Ascending aorta (tissue), 2 donors: Measurements from ENCODE around the gene MS4A4E. TPM values are rescaled to one million over a fixed set of nuclear protein-coding genes. Genes with fewer than 3 reads are reported as not detected.

ENCODE experiments used
- DNase-seq, 2 donors: peaks; one replicate each; pipeline ENCODE4 v3.0.0-alpha.2; 2019; ENCODE audit warnings: low spot score in 2 of 2
- H3K27ac ChIP-seq, 2 donors: fragments of 200-600 bp; sonication (generic); one replicate each; pipeline ENCODE4 v1.5.1; 2016 to 2017; ENCODE audit warnings: mild to moderate bottlenecking in 1 of 2
- H3K27me3 ChIP-seq: fragments of 200-600 bp; sonication (generic); one replicate; pipeline ENCODE4 v1.5.1; 2017
- H3K36me3 ChIP-seq, 2 donors: fragments of 200-600 bp; sonication (generic); one replicate each; pipeline ENCODE4 v1.5.1; 2016
- H3K4me1 ChIP-seq, 2 donors: fragments of 200-600 bp; sonication (generic); one replicate each; pipeline ENCODE4 v1.5.1; 2016 to 2017; ENCODE audit warnings: mild to moderate bottlenecking in 1 of 2
- H3K4me3 ChIP-seq, 2 donors: fragments of 200-600 bp; sonication (generic); one replicate each; pipeline ENCODE4 v1.5.1; 2016 to 2017; ENCODE audit warnings: mild to moderate bottlenecking in 1 of 2
- H3K9me3 ChIP-seq, 2 donors: fragments of 200-600 bp; sonication (generic); one replicate each; pipeline ENCODE4 v1.5.1; 2016
- CTCF ChIP-seq, 3 experiments: fragments of 200-600 bp in 2 of 3; fragments of 450-650 bp in 1 of 3; sonication (generic) in 2 of 3; IDR thresholded peaks; one replicate each; pipeline ENCODE4 v1.5.1; 2016 to 2019; ENCODE audit warnings: antibody characterized with exemption in 3 of 3, mild to moderate bottlenecking in 1 of 3, moderate library complexity in 1 of 3
- intact Hi-C: fragments of 100-400 bp; cut with DNase I; formaldehyde crosslinking; loops from one replicate; pipeline ENCODE4 v1.15.1; 2023
- total RNA-seq: library from RNA; depleted of rRNA; stranded (reverse); fragments of >200 nt; gene quantifications from one replicate; pipeline ENCODE4 v1.1.0, GENCODE V29; 2016

The MS4A4E gene
- total RNA-seq, 1 donor from 2014 or later, result 0.75 TPM

GRCh38 chr11:60164550-60165075 is 78.3 kb downstream of the MS4A4E start:
- Histone ChIP-seq H3K36me3 (no peaks in the 10 kb centered on the region), H3K4me1 (no peaks in the 10 kb centered on the region), H3K27me3 (no peaks in the 10 kb centered on the region), H3K4me3 (no peak overlapping the region), H3K27ac (no peak overlapping the region), H3K9me3 (no peaks in the 10 kb centered on the region)
- no peak for TF ChIP-seq CTCF (IDR thresholded peaks at IDR 0.05)
- intact Hi-C loops, result no loop called here
- DNase-seq, result no peak

- H3K36me3 ChIP-seq, result no peaks in the 10 kb centered on the region
- H3K27me3 ChIP-seq, result no peaks in the 10 kb centered on the region
- intact Hi-C loops, result no loop called here
- H3K4me1 ChIP-seq, result no peaks in the 10 kb centered on the region
- H3K9me3 ChIP-seq, result no peaks in the 10 kb centered on the region
- H3K4me3 ChIP-seq, result no peak overlapping the region
- H3K27ac ChIP-seq, result no peak overlapping the region
- no peak for TF ChIP-seq CTCF (IDR thresholded peaks at IDR 0.05)
- no peak for DNase-seq
These were observed 81.2 kb downstream of the MS4A4E start for GRCh38 chr11:60161766-60162165.

- Histone ChIP-seq H3K27me3 (no peaks in the 10 kb centered on the region), H3K9me3 (no peaks in the 10 kb centered on the region), H3K4me3 (no peak overlapping the region), H3K27ac (no peak overlapping the region), H3K4me1 (no peaks in the 10 kb centered on the region), H3K36me3 (no peaks in the 10 kb centered on the region)
- no peak for TF ChIP-seq CTCF (IDR thresholded peaks at IDR 0.05)
- intact Hi-C loops, result no loop called here
- DNase-seq, result no peak
These were observed 81.8 kb downstream of the MS4A4E start for GRCh38 chr11:60161107-60161506.

- no peak for TF ChIP-seq CTCF (IDR thresholded peaks at IDR 0.05)
- intact Hi-C loops, result no loop called here
- H3K4me1 ChIP-seq, result no peaks in the 10 kb centered on the region
- no peaks in the 10 kb centered on the region for H3K27me3 ChIP-seq
- H3K36me3 ChIP-seq, result no peaks in the 10 kb centered on the region
- H3K9me3 ChIP-seq, result no peaks in the 10 kb centered on the region
- H3K27ac ChIP-seq, result no peak overlapping the region
- DNase-seq, result no peak
- no peak overlapping the region for H3K4me3 ChIP-seq
These were observed 83.1 kb downstream of the MS4A4E start for GRCh38 chr11:60159868-60160267.

GRCh38 chr11:60159284-60159683 is 83.7 kb downstream of the MS4A4E start:
- Histone ChIP-seq H3K27ac (no peak overlapping the region), H3K9me3 (no peaks in the 10 kb centered on the region), H3K36me3 (no peaks in the 10 kb centered on the region), H3K27me3 (no peaks in the 10 kb centered on the region), H3K4me1 (no peaks in the 10 kb centered on the region), H3K4me3 (no peak overlapping the region)
- intact Hi-C loops, result no loop called here
- no peak for TF ChIP-seq CTCF (IDR thresholded peaks at IDR 0.05)
- DNase-seq, result no peak

GRCh38 chr11:60158636-60159035 is 84.3 kb downstream of the MS4A4E start:
- Histone ChIP-seq H3K4me1 (no peaks in the 10 kb centered on the region), H3K9me3 (no peaks in the 10 kb centered on the region), H3K27ac (no peak overlapping the region), H3K36me3 (no peaks in the 10 kb centered on the region), H3K4me3 (no peak overlapping the region), H3K27me3 (no peaks in the 10 kb centered on the region)
- intact Hi-C loops, result no loop called here
- TF ChIP-seq CTCF (IDR thresholded peaks at IDR 0.05), result no peak
- DNase-seq, result no peak
